ENCODE data around the gene PLXNA4.

DNA sequence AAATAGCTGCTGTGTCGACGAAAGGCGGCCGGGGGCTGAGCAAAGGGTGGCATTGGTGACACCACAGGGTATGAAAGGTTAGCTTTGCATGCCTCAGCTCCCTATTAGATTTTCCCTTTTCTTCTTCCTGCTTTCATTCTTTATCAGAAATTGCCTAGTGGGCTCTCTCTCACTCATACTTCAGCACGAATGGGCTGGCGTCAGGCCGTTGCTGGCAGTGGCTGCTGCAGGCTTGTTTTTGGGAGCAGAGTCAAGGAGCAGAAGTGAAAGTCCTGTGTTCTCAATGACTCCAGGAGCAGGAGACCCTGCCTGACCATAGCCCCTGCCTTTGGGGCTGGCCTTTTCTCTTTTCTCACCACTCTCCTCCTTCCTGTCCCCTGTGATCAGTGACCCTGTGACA is 318.0 kb downstream of the PLXNA4 start:
- TF ChIP-seq POLR2A (IDR thresholded peaks at IDR 0.05), result no peak
- no peak for TF ChIP-seq POLR2AphosphoS5 (IDR thresholded peaks at IDR 0.05)
- TF ChIP-seq, protein P1, sequence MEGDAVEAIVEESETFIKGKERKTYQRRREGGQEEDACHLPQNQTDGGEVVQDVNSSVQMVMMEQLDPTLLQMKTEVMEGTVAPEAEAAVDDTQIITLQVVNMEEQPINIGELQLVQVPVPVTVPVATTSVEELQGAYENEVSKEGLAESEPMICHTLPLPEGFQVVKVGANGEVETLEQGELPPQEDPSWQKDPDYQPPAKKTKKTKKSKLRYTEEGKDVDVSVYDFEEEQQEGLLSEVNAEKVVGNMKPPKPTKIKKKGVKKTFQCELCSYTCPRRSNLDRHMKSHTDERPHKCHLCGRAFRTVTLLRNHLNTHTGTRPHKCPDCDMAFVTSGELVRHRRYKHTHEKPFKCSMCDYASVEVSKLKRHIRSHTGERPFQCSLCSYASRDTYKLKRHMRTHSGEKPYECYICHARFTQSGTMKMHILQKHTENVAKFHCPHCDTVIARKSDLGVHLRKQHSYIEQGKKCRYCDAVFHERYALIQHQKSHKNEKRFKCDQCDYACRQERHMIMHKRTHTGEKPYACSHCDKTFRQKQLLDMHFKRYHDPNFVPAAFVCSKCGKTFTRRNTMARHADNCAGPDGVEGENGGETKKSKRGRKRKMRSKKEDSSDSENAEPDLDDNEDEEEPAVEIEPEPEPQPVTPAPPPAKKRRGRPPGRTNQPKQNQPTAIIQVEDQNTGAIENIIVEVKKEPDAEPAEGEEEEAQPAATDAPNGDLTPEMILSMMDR (IDR thresholded peaks at IDR 0.05), result no peak

Data from stomach (tissue), 4 donors.